Measurements from ENCODE around the gene RPA3.

Gene RPA3

GRCh38 chr7:7647495-7648036 lies 70.8 kb downstream of the RPA3 start:
- no peak overlapping the region for H2BK120ac ChIP-seq (ENCODE audit: low read depth, low read length)
- H3K14ac ChIP-seq (ENCODE audit: low read length) = no peak overlapping the region
- no peak overlapping the region for H3K4ac ChIP-seq (ENCODE audit: low read length)
- H3K27ac ChIP-seq (replicated peaks; ENCODE audit: low read length) = no peak overlapping the region
- H3K23ac ChIP-seq (ENCODE audit: low read depth, low read length, poor library complexity) = no peak overlapping the region
- no peak overlapping the region for H3K4me3 ChIP-seq (ENCODE audit: low read length in 2 of 2)
- H2BK15ac ChIP-seq (ENCODE audit: low read length) = no peak overlapping the region
- peaks cover 0 to 2% of the 10 kb centered on the region in 2 donors for H3K9me3 ChIP-seq (replicated peaks in 1 of 2; ENCODE audit: control insufficient read depth in 2 of 2, insufficient read depth in 1 of 2, low read depth in 1 of 2, low read length in 2 of 2)
- H2BK12ac ChIP-seq (ENCODE audit: low read length) = no peak overlapping the region
- H3K9ac ChIP-seq (ENCODE audit: low read depth, low read length, poor library complexity) = no peak overlapping the region
- DNase-seq (ENCODE audit: low spot score) = no peak
- H3K36me3 ChIP-seq (replicated peaks in 1 of 2; ENCODE audit: control insufficient read depth in 2 of 2, insufficient read depth in 2 of 2, low read length in 2 of 2) = no peaks in the 10 kb centered on the region
- no peak overlapping the region for H2BK5ac ChIP-seq (ENCODE audit: low read length)
- H4K91ac ChIP-seq (ENCODE audit: low read depth, low read length, poor library complexity) = no peak overlapping the region
- no peaks in the 10 kb centered on the region for H3K27me3 ChIP-seq (ENCODE audit: control insufficient read depth in 3 of 3, insufficient read depth in 3 of 3, low read depth in 1 of 3, low read length in 3 of 3)
- no peak overlapping the region for H4K8ac ChIP-seq (ENCODE audit: low read depth, low read length)
- no peak overlapping the region for H3K18ac ChIP-seq (ENCODE audit: low read length)
- peaks cover 0 to 2% of the 10 kb centered on the region in 2 donors for H3K4me1 ChIP-seq (ENCODE audit: control insufficient read depth in 2 of 2, insufficient read depth in 1 of 2, low read depth in 1 of 2, low read length in 2 of 2)
- no peak overlapping the region for H2AK5ac ChIP-seq (ENCODE audit: low read depth, low read length)
- H2AFZ ChIP-seq (ENCODE audit: low read length) = no peak overlapping the region
- H3K4me2 ChIP-seq (ENCODE audit: insufficient read depth, low read length, poor library complexity, severe bottlenecking) = no peak overlapping the region
- peaks cover 3% of the 10 kb centered on the region for H3K79me1 ChIP-seq (ENCODE audit: low read depth, low read length)
- no CpG with 5 or more reads among the region's 6 CpGs for WGBS, 2 donors (ENCODE audit: extremely low coverage in 2 of 2, insufficient read length in 2 of 2, insufficient replicate concordance in 1 of 2)

GRCh38 chr7:7642081-7642480 lies 76.3 kb downstream of the RPA3 start:
- Histone ChIP-seq H3K27me3 (ENCODE audit: control insufficient read depth in 3 of 3, insufficient read depth in 3 of 3, low read depth in 1 of 3, low read length in 3 of 3) (no peaks in the 10 kb centered on the region), H3K23ac (ENCODE audit: low read depth, low read length, poor library complexity) (no peak overlapping the region), H2BK5ac (ENCODE audit: low read length) (no peak overlapping the region), H3K18ac (ENCODE audit: low read length) (no peak overlapping the region), H3K36me3 (replicated peaks in 1 of 2; ENCODE audit: control insufficient read depth in 2 of 2, insufficient read depth in 2 of 2, low read length in 2 of 2) (peaks cover 3 to 14% of the 10 kb centered on the region in 2 donors), H2BK120ac (ENCODE audit: low read depth, low read length) (no peak overlapping the region), H3K14ac (ENCODE audit: low read length) (no peak overlapping the region), H2BK15ac (ENCODE audit: low read length) (no peak overlapping the region), H3K9ac (ENCODE audit: low read depth, low read length, poor library complexity) (no peak overlapping the region), H4K8ac (ENCODE audit: low read depth, low read length) (no peak overlapping the region), H3K27ac (replicated peaks; ENCODE audit: low read length) (no peak overlapping the region), H3K4me1 (ENCODE audit: control insufficient read depth in 2 of 2, insufficient read depth in 1 of 2, low read depth in 1 of 2, low read length in 2 of 2) (peaks cover 2 to 5% of the 10 kb centered on the region in 2 donors), H3K9me3 (replicated peaks in 1 of 2; ENCODE audit: control insufficient read depth in 2 of 2, insufficient read depth in 1 of 2, low read depth in 1 of 2, low read length in 2 of 2) (peaks cover 0 to 2% of the 10 kb centered on the region in 2 donors), H3K4me3 (ENCODE audit: low read length in 2 of 2) (peak overlapping the region in 1 of 2 donors; percentile 89), H2AK5ac (ENCODE audit: low read depth, low read length) (no peak overlapping the region), H2BK12ac (ENCODE audit: low read length) (no peak overlapping the region), H3K4me2 (ENCODE audit: insufficient read depth, low read length, poor library complexity, severe bottlenecking) (no peak overlapping the region), H4K91ac (ENCODE audit: low read depth, low read length, poor library complexity) (no peak overlapping the region), H3K4ac (ENCODE audit: low read length) (no peak overlapping the region), H3K79me1 (ENCODE audit: low read depth, low read length) (peaks cover 3% of the 10 kb centered on the region), H2AFZ (ENCODE audit: low read length) (no peak overlapping the region)
- WGBS, 2 donors (ENCODE audit: extremely low coverage in 2 of 2, insufficient read length in 2 of 2, insufficient replicate concordance in 1 of 2) = no CpG with 5 or more reads among the region's 6 CpGs
- DNase-seq (ENCODE audit: low spot score) = no peak

- H3K9me3 ChIP-seq (replicated peaks in 1 of 2; ENCODE audit: control insufficient read depth in 2 of 2, insufficient read depth in 1 of 2, low read depth in 1 of 2, low read length in 2 of 2) = peaks cover 0 to 2% of the 10 kb centered on the region in 2 donors
- H3K4me2 ChIP-seq (ENCODE audit: insufficient read depth, low read length, poor library complexity, severe bottlenecking) = peak overlapping the region; percentile 77
- H2AK5ac ChIP-seq (ENCODE audit: low read depth, low read length) = no peak overlapping the region
- no peak overlapping the region for H2BK15ac ChIP-seq (ENCODE audit: low read length)
- H2BK12ac ChIP-seq (ENCODE audit: low read length) = no peak overlapping the region
- H3K23ac ChIP-seq (ENCODE audit: low read depth, low read length, poor library complexity) = no peak overlapping the region
- H2AFZ ChIP-seq (ENCODE audit: low read length) = peak overlapping the region; percentile 95
- no peak overlapping the region for H2BK5ac ChIP-seq (ENCODE audit: low read length)
- H3K14ac ChIP-seq (ENCODE audit: low read length) = no peak overlapping the region
- H4K8ac ChIP-seq (ENCODE audit: low read depth, low read length) = no peak overlapping the region
- H3K27ac ChIP-seq (replicated peaks; ENCODE audit: low read length) = peak overlapping the region; percentile 76
- H3K18ac ChIP-seq (ENCODE audit: low read length) = no peak overlapping the region
- no peak overlapping the region for H3K4ac ChIP-seq (ENCODE audit: low read length)
- H2BK120ac ChIP-seq (ENCODE audit: low read depth, low read length) = no peak overlapping the region
- peaks cover 1% of the 10 kb centered on the region for H3K79me1 ChIP-seq (ENCODE audit: low read depth, low read length)
- H3K4me1 ChIP-seq (ENCODE audit: control insufficient read depth in 2 of 2, insufficient read depth in 1 of 2, low read depth in 1 of 2, low read length in 2 of 2) = peaks cover 2 to 5% of the 10 kb centered on the region in 2 donors
- peak; percentile 31 for DNase-seq (ENCODE audit: low spot score)
- peaks cover 3 to 23% of the 10 kb centered on the region in 2 donors for H3K36me3 ChIP-seq (replicated peaks in 1 of 2; ENCODE audit: control insufficient read depth in 2 of 2, insufficient read depth in 2 of 2, low read length in 2 of 2)
- no peaks in the 10 kb centered on the region for H3K27me3 ChIP-seq (ENCODE audit: control insufficient read depth in 3 of 3, insufficient read depth in 3 of 3, low read depth in 1 of 3, low read length in 3 of 3)
- no peak overlapping the region for H4K91ac ChIP-seq (ENCODE audit: low read depth, low read length, poor library complexity)
- peak overlapping the region; percentile 89 to 98 for H3K4me3 ChIP-seq (ENCODE audit: low read length in 2 of 2)
- no peak overlapping the region for H3K9ac ChIP-seq (ENCODE audit: low read depth, low read length, poor library complexity)
- no CpG with 5 or more reads among the region's 22 CpGs for WGBS, 2 donors (ENCODE audit: extremely low coverage in 2 of 2, insufficient read length in 2 of 2, insufficient replicate concordance in 1 of 2)
These were observed 77.2 kb downstream of the RPA3 start for GRCh38 chr7:7641129-7641663.

GRCh38 chr7:7640221-7641128 lies 77.9 kb downstream of the RPA3 start, which contains the start of gene UMAD1:
Gene UMAD1 (plus strand): TSS chr7:7640752. CDS start chr7:7673372, 32,620 bp downstream.
- no CpG with 5 or more reads among the region's 68 CpGs for WGBS, 2 donors (ENCODE audit: extremely low coverage in 2 of 2, insufficient read length in 2 of 2, insufficient replicate concordance in 1 of 2)

More at GRCh38 chr7:7640221-7641128, 77.9 kb downstream of the RPA3 start, which contains the start of gene UMAD1:
- Histone ChIP-seq H3K27me3 (ENCODE audit: control insufficient read depth in 3 of 3, insufficient read depth in 3 of 3, low read depth in 1 of 3, low read length in 3 of 3) (no peaks in the 10 kb centered on the region), H3K4me1 (ENCODE audit: control insufficient read depth in 2 of 2, insufficient read depth in 1 of 2, low read depth in 1 of 2, low read length in 2 of 2) (peaks cover 2 to 5% of the 10 kb centered on the region in 2 donors), H3K4ac (ENCODE audit: low read length) (no peak within 1 kb of the TSS), H3K9ac (ENCODE audit: low read depth, low read length, poor library complexity) (peak within 1 kb of the TSS; percentile 99), H3K4me2 (ENCODE audit: insufficient read depth, low read length, poor library complexity, severe bottlenecking) (peak within 1 kb of the TSS; percentile 77), H3K9me3 (replicated peaks in 1 of 2; ENCODE audit: control insufficient read depth in 2 of 2, insufficient read depth in 1 of 2, low read depth in 1 of 2, low read length in 2 of 2) (no peaks in the 10 kb centered on the region), H2BK12ac (ENCODE audit: low read length) (no peak within 1 kb of the TSS), H3K36me3 (replicated peaks in 1 of 2; ENCODE audit: control insufficient read depth in 2 of 2, insufficient read depth in 2 of 2, low read length in 2 of 2) (peaks cover 3 to 29% of the 10 kb centered on the region in 2 donors), H3K27ac (replicated peaks; ENCODE audit: low read length) (peak within 1 kb of the TSS; percentile 76), H2AFZ (ENCODE audit: low read length) (peak within 1 kb of the TSS; percentile 95), H2BK5ac (ENCODE audit: low read length) (no peak within 1 kb of the TSS), H2BK15ac (ENCODE audit: low read length) (peak within 1 kb of the TSS; percentile 52), H3K18ac (ENCODE audit: low read length) (peak within 1 kb of the TSS; percentile 95), H4K91ac (ENCODE audit: low read depth, low read length, poor library complexity) (no peak within 1 kb of the TSS), H3K79me1 (ENCODE audit: low read depth, low read length) (peaks cover 1% of the 10 kb centered on the region), H4K8ac (ENCODE audit: low read depth, low read length) (no peak within 1 kb of the TSS), H3K4me3 (ENCODE audit: low read length in 2 of 2) (peak within 1 kb of the TSS; percentile 89 to 98), H2AK5ac (ENCODE audit: low read depth, low read length) (no peak within 1 kb of the TSS), H3K23ac (ENCODE audit: low read depth, low read length, poor library complexity) (peak within 1 kb of the TSS; percentile 76), H3K14ac (ENCODE audit: low read length) (no peak within 1 kb of the TSS), H2BK120ac (ENCODE audit: low read depth, low read length) (no peak within 1 kb of the TSS)
- DNase-seq (ENCODE audit: low spot score) = peak; percentile 96

Measured in neuronal stem cell (in vitro differentiated cells).